MM.1S (cell line): ENCODE measurements around the gene DGKA.

Source experiments
- DNase-seq: peaks from one replicate; pipeline ENCODE4 v3.0.0-alpha.2; 2015
- H2AFZ ChIP-seq: fragments of 300-600 bp; sonication (generic); 2 replicates; pipeline ENCODE4 v1.6.0; 2016; ENCODE audit warnings: antibody characterized with exemption, low read length
- H3F3A ChIP-seq: fragments of 300-600 bp; sonication (generic); 2 replicates; pipeline ENCODE4 v1.6.1; 2016; ENCODE audit warnings: mild to moderate bottlenecking, antibody characterized with exemption, low read length, moderate library complexity, mixed read lengths; ENCODE audit not compliant: insufficient read depth
- H3K27ac ChIP-seq: fragments of 300-600 bp; sonication (generic); 2 replicates; pipeline ENCODE4 v1.5.1; 2016; ENCODE audit warnings: mild to moderate bottlenecking, low read length
- H3K27me3 ChIP-seq: fragments of 300-600 bp; sonication (generic); replicated peaks from 2 replicates; pipeline ENCODE4 v1.6.0; 2016; ENCODE audit warnings: low read length; ENCODE audit not compliant: insufficient read depth
- H3K36me3 ChIP-seq: fragments of 300-600 bp; sonication (generic); replicated peaks from 2 replicates; pipeline ENCODE4 v1.6.1; 2016; ENCODE audit warnings: mild to moderate bottlenecking, low read length, mixed read lengths; ENCODE audit not compliant: insufficient read depth
- H3K4me1 ChIP-seq: fragments of 300-600 bp; sonication (generic); 2 replicates; pipeline ENCODE4 v1.6.1; 2016; ENCODE audit warnings: low read length, mixed read lengths
- H3K4me2 ChIP-seq: fragments of 300-600 bp; sonication (generic); 2 replicates; pipeline ENCODE4 v1.6.0; 2016; ENCODE audit warnings: low read depth, low read length
- H3K4me3 ChIP-seq: fragments of 300-600 bp; sonication (generic); 2 replicates; pipeline ENCODE4 v1.5.1; 2016; ENCODE audit warnings: low read length, mixed read lengths
- H3K79me2 ChIP-seq: fragments of 300-600 bp; sonication (generic); 2 replicates; pipeline ENCODE4 v1.6.1; 2016; ENCODE audit warnings: mixed run types, low read length, mixed read lengths
- H3K9ac ChIP-seq: fragments of 300-600 bp; sonication (generic); 2 replicates; pipeline ENCODE4 v1.6.1; 2016; ENCODE audit warnings: low read length, mixed read lengths
- H3K9me2 ChIP-seq: fragments of 300-600 bp; sonication (generic); replicated peaks from 2 replicates; pipeline ENCODE4 v1.6.1; 2016; ENCODE audit warnings: mild to moderate bottlenecking, low read length, mixed read lengths; ENCODE audit not compliant: insufficient read depth
- H3K9me3 ChIP-seq: fragments of 300-600 bp; sonication (generic); replicated peaks from 2 replicates; pipeline ENCODE4 v1.6.1; 2016; ENCODE audit warnings: mild to moderate bottlenecking, low read length, mixed read lengths; ENCODE audit not compliant: insufficient read depth
- H4K20me1 ChIP-seq: fragments of 300-600 bp; sonication (generic); 2 replicates; pipeline ENCODE4 v1.6.1; 2016; ENCODE audit warnings: mild to moderate bottlenecking, low read length, moderate library complexity, mixed read lengths; ENCODE audit not compliant: insufficient read depth
- CTCF ChIP-seq: fragments of 300-600 bp; sonication (generic); IDR thresholded peaks from 2 replicates; pipeline ENCODE4 v1.5.1; 2016; ENCODE audit warnings: antibody characterized with exemption, low read length, mixed read lengths
- EZH2 ChIP-seq: fragments of 300-600 bp; sonication (generic); optimal IDR thresholded peaks from 2 replicates; pipeline ENCODE3; 2017; ENCODE audit warnings: low read depth, mild to moderate bottlenecking, antibody characterized with exemption, low read length, mixed read lengths
- EZH2phosphoT487 ChIP-seq: fragments of 300-600 bp; sonication (generic); IDR thresholded peaks from 2 replicates; pipeline ENCODE4 v1.6.1; 2018; ENCODE audit warnings: antibody characterized with exemption, low read length

Gene DGKA

GRCh38 chr12:55933799-55934742 is 3.1 kb downstream of the DGKA start:
- 0 out of 2 replicates have a peak, but pooled peaks cover 10% of the 10 kb centered on the region for H3K27me3 ChIP-seq
- no peaks in the 10 kb centered on the region for H3K9me2 ChIP-seq
- no peak overlapping the region for H2AFZ ChIP-seq
- H3K27ac ChIP-seq = no peak overlapping the region
- H3K36me3 ChIP-seq = no peaks in the 10 kb centered on the region
- no peak for DNase-seq
- no peak overlapping the region for H3K9ac ChIP-seq
- H3K9me3 ChIP-seq = no peaks in the 10 kb centered on the region
- no peak overlapping the region for H3K4me3 ChIP-seq
- no peak for TF ChIP-seq CTCF
- TF ChIP-seq EZH2phosphoT487 = no peak
- TF ChIP-seq EZH2 = no peak
- peaks cover 23% of the 10 kb centered on the region for H3K4me1 ChIP-seq
- H4K20me1 ChIP-seq = no peaks in the 10 kb centered on the region
- no peaks in the 10 kb centered on the region for H3K79me2 ChIP-seq
- no peak overlapping the region for H3K4me2 ChIP-seq
- peaks cover 11% of the 10 kb centered on the region for H3F3A ChIP-seq

- Histone ChIP-seq H3K36me3 (no peaks in the 10 kb centered on the region), H2AFZ (no peak overlapping the region), H3K4me1 (peaks cover 16% of the 10 kb centered on the region), H3K27ac (no peak overlapping the region), H3K9me3 (no peaks in the 10 kb centered on the region), H3K4me2 (no peak overlapping the region), H4K20me1 (no peaks in the 10 kb centered on the region), H3F3A (peaks cover 4% of the 10 kb centered on the region), H3K79me2 (no peaks in the 10 kb centered on the region), H3K9me2 (no peaks in the 10 kb centered on the region), H3K27me3 (0 out of 2 replicates have a peak, but pooled peaks cover 10% of the 10 kb centered on the region), H3K4me3 (no peak overlapping the region), H3K9ac (no peak overlapping the region)
- DNase-seq = no peak
- TF ChIP-seq CTCF = no peak
- TF ChIP-seq EZH2phosphoT487 = no peak
- no peak for TF ChIP-seq EZH2
Measured at GRCh38 chr12:55934773-55935172, 3.8 kb downstream of the DGKA start.

- Histone ChIP-seq H3K4me1 (peaks cover 13% of the 10 kb centered on the region), H3K9ac (no peak overlapping the region), H3K4me3 (no peak overlapping the region), H3K9me2 (no peaks in the 10 kb centered on the region), H3K4me2 (no peak overlapping the region), H3K9me3 (no peaks in the 10 kb centered on the region), H3F3A (no peaks in the 10 kb centered on the region), H3K36me3 (no peaks in the 10 kb centered on the region), H2AFZ (no peak overlapping the region), H3K79me2 (no peaks in the 10 kb centered on the region), H3K27me3 (0 out of 2 replicates have a peak, but pooled peaks cover 10% of the 10 kb centered on the region), H4K20me1 (no peaks in the 10 kb centered on the region), H3K27ac (no peak overlapping the region)
- TF ChIP-seq CTCF (no peak), EZH2phosphoT487 (no peak), EZH2 (no peak)
- no peak for DNase-seq
Measured at GRCh38 chr12:55935738-55936151, 4.8 kb downstream of the DGKA start.
